Kidney epithelial cell (primary cell): ENCODE measurements around the gene SF3A2. TPM values are rescaled to one million over a fixed set of nuclear protein-coding genes. Genes with fewer than 3 reads are reported as not detected.

Experiments used
- DNase-seq: peaks from one replicate; pipeline ENCODE4 v3.0.0-alpha.2; 2010; ENCODE audit warnings: low read depth
- H3K27me3 ChIP-seq: 2 replicates; pipeline ENCODE4 v1.6.0; 2011; ENCODE audit warnings: low read length; ENCODE audit not compliant: control insufficient read depth, insufficient read depth
- H3K36me3 ChIP-seq: 2 replicates; pipeline ENCODE4 v1.5.1; 2011; ENCODE audit warnings: low read length; ENCODE audit not compliant: control insufficient read depth, insufficient read depth
- H3K4me3 ChIP-seq: 2 replicates; pipeline ENCODE4 v1.5.1; 2011; ENCODE audit warnings: low read depth, mild to moderate bottlenecking, control low read depth, low read length
- CTCF ChIP-seq: IDR thresholded peaks from 2 replicates; pipeline ENCODE4 v1.5.1; 2011; ENCODE audit warnings: mild to moderate bottlenecking, moderate library complexity, low read length, control low read depth, inconsistent platforms; ENCODE audit not compliant: insufficient read depth, poor library complexity, severe bottlenecking
- total RNA-seq: library from RNA; depleted of rRNA; stranded (reverse); fragments of >200 nt; gene quantifications from 2 replicates; pipeline ENCODE4 v1.2.3, GENCODE V29; 2015

SF3A2 gene
- total RNA-seq, 1 donor from 2014 or later, result 72.4 TPM

GRCh38 chr19:2269244-2270156, 32.9 kb downstream of the SF3A2 start:
- DNase-seq, result peak; percentile 48
- Histone ChIP-seq H3K4me3 (peak overlapping the region; percentile 83), H3K36me3 (peaks cover 2% of the 10 kb centered on the region), H3K27me3 (no peaks in the 10 kb centered on the region)
- TF ChIP-seq CTCF, result no peak

- Histone ChIP-seq H3K36me3 (peaks cover 2% of the 10 kb centered on the region), H3K4me3 (peak overlapping the region; percentile 83), H3K27me3 (no peaks in the 10 kb centered on the region)
- no peak for DNase-seq
- TF ChIP-seq CTCF, result no peak
Measured at GRCh38 chr19:2270157-2270422, 33.5 kb downstream of the SF3A2 start.

GRCh38 chr19:2270423-2271233, 34.0 kb downstream of the SF3A2 start:
- DNase-seq, result no peak
- peaks cover 2% of the 10 kb centered on the region for H3K36me3 ChIP-seq
- no peak for TF ChIP-seq CTCF
- H3K4me3 ChIP-seq, result peak overlapping the region; percentile 83
- no peaks in the 10 kb centered on the region for H3K27me3 ChIP-seq

- no peaks in the 10 kb centered on the region for H3K27me3 ChIP-seq
- no peak for TF ChIP-seq CTCF
- H3K4me3 ChIP-seq, result peak overlapping the region; percentile 83
- DNase-seq, result no peak
- peaks cover 2% of the 10 kb centered on the region for H3K36me3 ChIP-seq
Measured at GRCh38 chr19:2271234-2272103, 34.8 kb downstream of the SF3A2 start.

GRCh38 chr19:2273356-2274184, 36.9 kb downstream of the SF3A2 start:
- TF ChIP-seq CTCF, result peak; percentile 73
- Histone ChIP-seq H3K4me3 (peak overlapping the region; percentile 12), H3K36me3 (peaks cover 2% of the 10 kb centered on the region), H3K27me3 (no peaks in the 10 kb centered on the region)
- DNase-seq, result no peak
